B cell (primary cell): Measurements from ENCODE around the gene COA7.

Experiments
- CTCF ChIP-seq: fragments of 200-600 bp; IDR thresholded peaks from one replicate; pipeline ENCODE4 v1.8.0; 2022; ENCODE audit warnings: antibody characterized with exemption, mild to moderate bottlenecking
- EZH2 ChIP-seq: IDR thresholded peaks from 2 replicates; pipeline ENCODE4 v1.6.1; 2012; ENCODE audit warnings: borderline replicate concordance, low read depth, mild to moderate bottlenecking, moderate library complexity, low read length; ENCODE audit not compliant: insufficient read depth, poor library complexity, severe bottlenecking

GRCh38 chr1:52662645-52663313 lies 35.4 kb downstream of the COA7 start:
- no peak for TF ChIP-seq CTCF
- no peak for TF ChIP-seq EZH2
